ENCODE results near the gene FGD4.
A peak's percentile ranks its signal among the peaks of the same experiment; 100 is the strongest.

FGD4 gene

GRCh38 chr12:32669584-32669983 lies 270.2 kb downstream of the FGD4 start:
- DNase-seq (ENCODE audit: insufficient read length, low spot score), result no peak
- no peak for TF ChIP-seq CTCF (IDR thresholded peaks at IDR 0.05; ENCODE audit: insufficient read depth, missing control alignments)
- FAIRE-seq, result no peak

GRCh38 chr12:32671930-32672780 lies 272.8 kb downstream of the FGD4 start:
- DNase-seq (ENCODE audit: insufficient read length, low spot score) (peak; percentile 69), FAIRE-seq (peak; percentile 97)
- peak; percentile 84 for TF ChIP-seq CTCF (IDR thresholded peaks at IDR 0.05; ENCODE audit: insufficient read depth, missing control alignments)

GRCh38 chr12:32679091-32679919 lies 279.9 kb downstream of the FGD4 start, which contains the start of gene DNM1L:
TSS of gene DNM1L (plus strand) at chr12:32679301. CDS start at chr12:32679364, 63 bp downstream.
- no peak for TF ChIP-seq CTCF (IDR thresholded peaks at IDR 0.05; ENCODE audit: insufficient read depth, missing control alignments)
- peak; percentile 96 for DNase-seq (ENCODE audit: insufficient read length, low spot score)
- no peak for FAIRE-seq

GRCh38 chr12:32679920-32680237 lies 280.5 kb downstream of the FGD4 start:
- FAIRE-seq (no peak), DNase-seq (ENCODE audit: insufficient read length, low spot score) (no peak)
- no peak for TF ChIP-seq CTCF (IDR thresholded peaks at IDR 0.05; ENCODE audit: insufficient read depth, missing control alignments)

GRCh38 chr12:32680787-32681186 lies 281.4 kb downstream of the FGD4 start:
- no peak for TF ChIP-seq CTCF (IDR thresholded peaks at IDR 0.05; ENCODE audit: insufficient read depth, missing control alignments)
- FAIRE-seq (no peak), DNase-seq (ENCODE audit: insufficient read length, low spot score) (no peak)

GRCh38 chr12:32681272-32681671 lies 281.9 kb downstream of the FGD4 start:
- DNase-seq (ENCODE audit: insufficient read length, low spot score), result no peak
- FAIRE-seq, result no peak

More at GRCh38 chr12:32681272-32681671, 281.9 kb downstream of the FGD4 start:
- TF ChIP-seq CTCF (IDR thresholded peaks at IDR 0.05; ENCODE audit: insufficient read depth, missing control alignments), result no peak
